AG04450 (cell line): Measurements from ENCODE around the gene FBN1. TPM values are rescaled to one million over a fixed set of nuclear protein-coding genes. Genes with fewer than 3 reads are reported as not detected.

ENCODE experiments used
- CTCF ChIA-PET: fragments of 300-600, 350-600 bp; formaldehyde crosslinking; extraction: SDS; loops from one replicate; lab custom pipeline; 2022; ENCODE audit warnings: antibody characterized with exemption, inconsistent platforms; lab: Charles Lee
- POLR2A ChIA-PET: fragments of 350-600 bp; formaldehyde crosslinking; extraction: SDS; loops from one replicate; lab custom pipeline; 2021; ENCODE audit warnings: antibody characterized with exemption, inconsistent platforms; lab: Yijun Ruan, JAX
- DNase-seq: peaks from one replicate; pipeline ENCODE4 v3.0.0-alpha.2; 2011; ENCODE audit warnings: low read depth, low spot score
- H3K27ac ChIP-seq: one replicate; pipeline ENCODE4 v1.5.1; 2012; ENCODE audit warnings: low read depth, low read length, control low read depth
- H3K27me3 ChIP-seq: one replicate; pipeline ENCODE4 v1.6.0; 2012; ENCODE audit warnings: low read length; ENCODE audit not compliant: control insufficient read depth, insufficient read depth
- H3K4me3 ChIP-seq: 2 replicates; pipeline ENCODE4 v1.5.1; 2011; ENCODE audit warnings: mild to moderate bottlenecking, low read depth, low read length, control low read depth
- H3K9me3 ChIP-seq: 2 replicates; pipeline ENCODE4 v1.5.1; 2012; ENCODE audit warnings: low read length; ENCODE audit not compliant: control insufficient read depth, insufficient read depth
- CTCF ChIP-seq: IDR thresholded peaks from 2 replicates; pipeline ENCODE4 v1.5.1; 2011; ENCODE audit warnings: low read depth, low read length, control low read depth, inconsistent platforms
- polyA plus RNA-seq: library from polyadenylated mRNA; depleted of rRNA; stranded (reverse); fragments of >200 nt; gene quantifications from 2 replicates; pipeline ENCODE4 v1.2.3, GENCODE V29; 2011

The FBN1 gene
- polyA plus RNA-seq, 1 experiment, result 530 TPM

- no peak for TF ChIP-seq CTCF
- POLR2A ChIA-PET, result interaction anchor here (1.3 kb wide), 1 partner anchor 10 kb away, joined by 3 read pairs; no protein-coding TSS in a partner anchor
- Histone ChIP-seq H3K9me3 (no peaks in the 10 kb centered on the region), H3K27me3 (no peaks in the 10 kb centered on the region), H3K27ac (no peak overlapping the region), H3K4me3 (no peak overlapping the region)
- DNase-seq, result no peak
- CTCF ChIA-PET, result no interaction called here
Observed at GRCh38 chr15:48677821-48678220, 32.3 kb upstream of the FBN1 start.

- CTCF ChIA-PET, result no interaction called here
- POLR2A ChIA-PET, result no interaction called here
- H3K27ac ChIP-seq, result no peak overlapping the region
- H3K27me3 ChIP-seq, result no peaks in the 10 kb centered on the region
- H3K9me3 ChIP-seq, result no peaks in the 10 kb centered on the region
- no peak for DNase-seq
- no peak for TF ChIP-seq CTCF
- no peak overlapping the region for H3K4me3 ChIP-seq
Observed at GRCh38 chr15:48675436-48675835, 29.9 kb upstream of the FBN1 start.

GRCh38 chr15:48674876-48675275 is 29.4 kb upstream of the FBN1 start:
- CTCF ChIA-PET, result no interaction called here
- Histone ChIP-seq H3K4me3 (no peak overlapping the region), H3K27ac (no peak overlapping the region), H3K27me3 (no peaks in the 10 kb centered on the region), H3K9me3 (no peaks in the 10 kb centered on the region)
- no peak for DNase-seq
- POLR2A ChIA-PET, result no interaction called here
- no peak for TF ChIP-seq CTCF

- ChIA-PET POLR2A (no interaction called here), CTCF (no interaction called here)
- no peak for TF ChIP-seq CTCF
- no peak for DNase-seq
- no peak overlapping the region for H3K27ac ChIP-seq
- H3K27me3 ChIP-seq, result no peaks in the 10 kb centered on the region
- H3K9me3 ChIP-seq, result no peaks in the 10 kb centered on the region
- H3K4me3 ChIP-seq, result no peak overlapping the region
Observed at GRCh38 chr15:48672206-48672605, 26.7 kb upstream of the FBN1 start.

- ChIA-PET CTCF (no interaction called here), POLR2A (interaction anchor here (0.6 kb wide), 1 partner anchor 948 kb away, joined by 3 read pairs; no protein-coding TSS in a partner anchor)
- peak overlapping the region; percentile 72 for H3K27ac ChIP-seq
- H3K4me3 ChIP-seq, result no peak overlapping the region
- H3K9me3 ChIP-seq, result no peaks in the 10 kb centered on the region
- H3K27me3 ChIP-seq, result no peaks in the 10 kb centered on the region
- peak; percentile 50 for DNase-seq
- TF ChIP-seq CTCF, result 0 out of 2 replicates have a peak, but pooled peaks have one; percentile 16
Observed at GRCh38 chr15:48671103-48672022, 25.9 kb upstream of the FBN1 start.
